Liver (tissue), 9 donors: ENCODE measurements around the gene SMC4. TPM values are rescaled to one million over a fixed set of nuclear protein-coding genes. Genes with fewer than 3 reads are reported as not detected.

ENCODE experiments used
- DNase-seq: peaks from one replicate; pipeline ENCODE4 v3.0.0-alpha.2; 2017; ENCODE audit warnings: low spot score
- H3K27ac ChIP-seq, 2 donors: one replicate each; pipeline ENCODE4 v1.7.0; 2013; ENCODE audit warnings: inconsistent platforms in 2 of 2, low read length in 2 of 2, control low read depth in 1 of 2, low read depth in 1 of 2, mild to moderate bottlenecking in 1 of 2
- H3K27me3 ChIP-seq, 4 donors: one replicate each; pipeline versions ENCODE4 v1.6.1 to v1.7.0; 2013; ENCODE audit warnings: low read length in 3 of 4, inconsistent platforms in 1 of 4, mild to moderate bottlenecking in 1 of 4, moderate library complexity in 1 of 4; ENCODE audit not compliant: control insufficient read depth in 4 of 4, insufficient read depth in 4 of 4
- H3K36me3 ChIP-seq, 4 donors: one replicate each; pipeline versions ENCODE4 v1.6.1 to v1.7.0; 2013; ENCODE audit warnings: low read length in 3 of 4, mild to moderate bottlenecking in 3 of 4, low read depth in 1 of 4, moderate library complexity in 1 of 4; ENCODE audit not compliant: control insufficient read depth in 4 of 4, insufficient read depth in 3 of 4
- H3K4me1 ChIP-seq, 4 donors: one replicate each; pipeline versions ENCODE4 v1.6.1 to v1.7.0; 2013; ENCODE audit warnings: low read length in 3 of 4, mild to moderate bottlenecking in 3 of 4, moderate library complexity in 1 of 4; ENCODE audit not compliant: control insufficient read depth in 4 of 4, insufficient read depth in 4 of 4
- H3K4me3 ChIP-seq, 3 donors: one replicate each; pipeline versions ENCODE4 v1.6.1 to v1.7.0; 2013; ENCODE audit warnings: low read length in 3 of 3, control low read depth in 1 of 3, low read depth in 1 of 3, mild to moderate bottlenecking in 1 of 3
- H3K9ac ChIP-seq, 2 donors: one replicate each; pipeline ENCODE4 v1.7.0; 2013; ENCODE audit warnings: low read length in 2 of 2, mild to moderate bottlenecking in 2 of 2, moderate library complexity in 2 of 2, control low read depth in 1 of 2, low read depth in 1 of 2
- H3K9me3 ChIP-seq, 4 donors: one replicate each; pipeline versions ENCODE4 v1.6.1 to v1.7.0; 2013; ENCODE audit warnings: low read length in 3 of 4; ENCODE audit not compliant: control insufficient read depth in 4 of 4
- ATF3 ChIP-seq: IDR thresholded peaks from 2 replicates; pipeline ENCODE4 v1.6.1; 2016; ENCODE audit warnings: antibody characterized with exemption
- CTCF ChIP-seq: fragments of 150-350 bp; IDR thresholded peaks from 2 replicates; pipeline ENCODE4 v1.5.1; 2017; ENCODE audit warnings: improper control_type of control experiment, low read depth, low read length; ENCODE audit not compliant: missing input control
- FOXA1 ChIP-seq: IDR thresholded peaks from 2 replicates; pipeline ENCODE4 v1.6.1; 2016; ENCODE audit warnings: antibody characterized with exemption
- GABPA ChIP-seq, 2 donors: IDR thresholded peaks in 1 of 2; conservative IDR thresholded peaks in 1 of 2; 2 replicates each; pipeline ENCODE4 v1.6.1; 2016; ENCODE audit warnings: antibody characterized with exemption in 2 of 2, mild to moderate bottlenecking in 1 of 2, moderate library complexity in 1 of 2
- HNF4A ChIP-seq, 2 donors: conservative IDR thresholded peaks; 2 replicates each; pipeline ENCODE4 v1.6.1; 2016; ENCODE audit warnings: antibody characterized with exemption in 2 of 2, mild to moderate bottlenecking in 2 of 2
- JUND ChIP-seq, 2 donors: IDR thresholded peaks; 2 replicates each; pipeline ENCODE4 v1.6.1; 2016; ENCODE audit warnings: antibody characterized with exemption in 2 of 2
- MAX ChIP-seq: IDR thresholded peaks from 2 replicates; pipeline ENCODE4 v1.6.1; 2016; ENCODE audit warnings: antibody characterized with exemption
- RAD21 ChIP-seq, 2 donors: IDR thresholded peaks; 2 replicates each; pipeline ENCODE4 v1.6.1; 2016; ENCODE audit warnings: antibody characterized with exemption in 2 of 2, mild to moderate bottlenecking in 2 of 2
- REST ChIP-seq: IDR thresholded peaks from 2 replicates; pipeline ENCODE4 v1.6.1; 2016; ENCODE audit warnings: antibody characterized with exemption, mild to moderate bottlenecking
- RXRA ChIP-seq, 2 donors: IDR thresholded peaks; 2 replicates each; pipeline ENCODE4 v1.6.1; 2017 to 2018; ENCODE audit warnings: antibody characterized with exemption in 2 of 2, mild to moderate bottlenecking in 1 of 2
- SP1 ChIP-seq: IDR thresholded peaks from 2 replicates; pipeline ENCODE4 v1.6.1; 2018; ENCODE audit warnings: antibody characterized with exemption, mild to moderate bottlenecking
- TAF1 ChIP-seq: conservative IDR thresholded peaks from 2 replicates; pipeline ENCODE4 v1.6.1; 2016; ENCODE audit warnings: antibody characterized with exemption, mild to moderate bottlenecking
- YY1 ChIP-seq: IDR thresholded peaks from 2 replicates; pipeline ENCODE4 v1.6.1; 2016; ENCODE audit warnings: antibody characterized with exemption, mild to moderate bottlenecking
- WGBS: extraction: QIAGEN DNeasy Blood & Tissue Kit; methylation state at CpG from one replicate; pipeline ENCODE4 v1.1.7; 2013; 5-methylcytosine and 5-hydroxymethylcytosine counted together
- polyA plus RNA-seq, 2 donors: library from polyadenylated mRNA; stranded (reverse) in 1 of 2; unstranded in 1 of 2; fragments of 200-250 nt in 1 of 2; fragments of >200 nt in 1 of 2; fragmentation: Nextera tagmentation in 1 of 2; extraction: Ambion mirVana in 1 of 2; gene quantifications; one replicate each; pipeline versions ENCODE4 v1.2.1 to v1.2.3, GENCODE V29; 2013 to 2015
- total RNA-seq, 2 donors: library from RNA; depleted of rRNA; stranded (reverse); fragments of >200 nt; gene quantifications; one replicate each; pipeline ENCODE4 v1.2.3, GENCODE V29; 2014
- donor health status: healthy.
- donor health status: healthy.
- donor health status: healthy.
- donor health status: healthy.
- donor health status: healthy.

Gene SMC4
- total and polyA plus RNA-seq, 4 donors, result 6.7 to 161 (median 17.1) TPM

- H3K27me3 ChIP-seq, result no peaks in the 10 kb centered on the region
- no peaks in the 10 kb centered on the region for H3K36me3 ChIP-seq
- no peak overlapping the region for H3K9ac ChIP-seq
- H3K4me1 ChIP-seq, result peaks cover 0 to 2% (median 0%) of the 10 kb centered on the region in 4 donors
- no peak overlapping the region for H3K4me3 ChIP-seq
- no peak for DNase-seq
- WGBS, result 91% methylated on average over 5 of the region's 5 CpGs
- no peaks in the 10 kb centered on the region for H3K9me3 ChIP-seq
- H3K27ac ChIP-seq, result no peak overlapping the region
- TF ChIP-seq HNF4A (conservative IDR thresholded peaks at IDR 0.05) (no peak), CTCF (no peak), ATF3 (no peak), TAF1 (no peak), SP1 (no peak), MAX (no peak), FOXA1 (no peak), RXRA (IDR thresholded peaks at IDR 0.05) (no peak), RAD21 (IDR thresholded peaks at IDR 0.05) (no peak), REST (no peak), YY1 (no peak), GABPA (IDR thresholded peaks at IDR 0.05 in 1 of 2, conservative IDR thresholded peaks at IDR 0.05 in 1 of 2) (no peak)
These were observed 14.7 kb upstream of the SMC4 start for GRCh38 chr3:160384639-160385318.

GRCh38 chr3:160390565-160391138 lies 8.8 kb upstream of the SMC4 start:
- no peaks in the 10 kb centered on the region for H3K4me1 ChIP-seq
- no peaks in the 10 kb centered on the region for H3K9me3 ChIP-seq
- H3K36me3 ChIP-seq, result no peaks in the 10 kb centered on the region
- WGBS, result 96% methylated on average over 3 of the region's 3 CpGs
- no peaks in the 10 kb centered on the region for H3K27me3 ChIP-seq
- no peak overlapping the region for H3K9ac ChIP-seq
- H3K27ac ChIP-seq, result no peak overlapping the region
- H3K4me3 ChIP-seq, result no peak overlapping the region
- no peak for DNase-seq
- TF ChIP-seq JUND (IDR thresholded peaks at IDR 0.05), result no peak
- TF ChIP-seq RAD21 (IDR thresholded peaks at IDR 0.05), result no peak
